Progenitor cell of endocrine pancreas (in vitro differentiated cells): ENCODE data around the gene NRXN3. TPM values are rescaled to one million over a fixed set of nuclear protein-coding genes. Genes with fewer than 3 reads are reported as not detected.

Experiments
- DNase-seq: peaks from one replicate; pipeline ENCODE4 v3.0.0; 2021; ENCODE audit warnings: low spot score; ENCODE audit not compliant: unreplicated experiment
- H3K27ac Mint-ChIP-seq: 2 replicates; pipeline ENCODE4 v1.8.0; 2021; ENCODE audit warnings: mild to moderate bottlenecking, moderate library complexity, mixed read lengths
- H3K27me3 Mint-ChIP-seq: 2 replicates; pipeline ENCODE4 v1.8.0; 2021; ENCODE audit warnings: mixed read lengths
- H3K36me3 Mint-ChIP-seq: 2 replicates; pipeline ENCODE4 v1.8.0; 2022; ENCODE audit warnings: mixed read lengths; ENCODE audit not compliant: insufficient read depth
- H3K4me1 Mint-ChIP-seq: 2 replicates; pipeline ENCODE4 v1.8.0; 2021; ENCODE audit warnings: low read depth, mixed read lengths
- H3K4me3 Mint-ChIP-seq: 2 replicates; pipeline ENCODE4 v1.8.0; 2021; ENCODE audit warnings: low read depth, mild to moderate bottlenecking, moderate library complexity, mixed read lengths
- H3K9me3 Mint-ChIP-seq: 2 replicates; pipeline ENCODE4 v1.8.0; 2021; ENCODE audit warnings: low read depth, mixed read lengths
- CTCF ChIP-seq: fragments of 200-600 bp; sonication (generic); IDR thresholded peaks from one replicate; pipeline ENCODE4 v1.5.0; 2021; ENCODE audit warnings: antibody characterized with exemption, mild to moderate bottlenecking; ENCODE audit not compliant: unreplicated experiment
- total RNA-seq: library from RNA; stranded (reverse); gene quantifications from 2 replicates; pipeline ENCODE4 v1.2.1, GENCODE V29; 2021

NRXN3 gene
- total RNA-seq, 1 donor from 2014 or later, result 22.1 TPM

GRCh38 chr14:79916892-79917291, 1746.7 kb downstream of the NRXN3 start:
- Mint-ChIP-seq H3K27me3 (no peaks in the 10 kb centered on the region), H3K36me3 (no peaks in the 10 kb centered on the region), H3K4me3 (no peak overlapping the region), H3K9me3 (peaks cover 3% of the 10 kb centered on the region), H3K27ac (no peak overlapping the region), H3K4me1 (peaks cover 4% of the 10 kb centered on the region)
- no peak for DNase-seq
- no peak for TF ChIP-seq CTCF
